HG02973 (cell line): ENCODE data around the gene CSF1.

Experiments used
- ATAC-seq: cut with Tn5 transposase; IDR thresholded peaks from one replicate; pipeline ENCODE4 v1.9.1; 2021; ENCODE audit warnings: moderate library complexity; ENCODE audit not compliant: unreplicated experiment

The CSF1 gene

GRCh38 chr1:109974191-109974590 is 63.5 kb downstream of the CSF1 start:
- no peak for ATAC-seq

- ATAC-seq: no peak
Measured at GRCh38 chr1:109975718-109976117, 65.1 kb downstream of the CSF1 start.

- no peak for ATAC-seq
Measured at GRCh38 chr1:109976762-109977161, 66.1 kb downstream of the CSF1 start.

- no peak for ATAC-seq
Measured at GRCh38 chr1:109977225-109977624, 66.6 kb downstream of the CSF1 start.

GRCh38 chr1:109977657-109978378 is 67.2 kb downstream of the CSF1 start:
- no peak for ATAC-seq

GRCh38 chr1:109978761-109979488 is 68.3 kb downstream of the CSF1 start:
- no peak for ATAC-seq

GRCh38 chr1:109979489-109980091 is 68.9 kb downstream of the CSF1 start:
- no peak for ATAC-seq
